Skeletal muscle satellite cell (primary cell): ENCODE measurements around the gene TRMT44.
A peak's percentile ranks its signal among the peaks of the same experiment; 100 is the strongest.
"Not testable (repeated sequence)": the region's sequence is repeated elsewhere in the genome, so short reads cannot be mapped to it uniquely, and the experiment has no call there.

Experiments used
- H3K27me3 ChIP-seq: 2 replicates; pipeline ENCODE4 v1.7.0; 2013; ENCODE audit warnings: low read length; ENCODE audit not compliant: control insufficient read depth, insufficient read depth
- H3K36me3 ChIP-seq: 2 replicates; pipeline ENCODE4 v1.7.0; 2013; ENCODE audit warnings: mild to moderate bottlenecking, control low read depth, low read length; ENCODE audit not compliant: insufficient read depth
- H3K4me1 ChIP-seq: 2 replicates; pipeline ENCODE4 v1.7.0; 2013; ENCODE audit warnings: low read length; ENCODE audit not compliant: control insufficient read depth, insufficient read depth
- H3K4me2 ChIP-seq: 2 replicates; pipeline ENCODE4 v1.7.0; 2013; ENCODE audit warnings: mild to moderate bottlenecking, low read length
- H3K4me3 ChIP-seq: 2 replicates; pipeline ENCODE4 v1.7.0; 2013; ENCODE audit warnings: low read length
- H3K9ac ChIP-seq: 2 replicates; pipeline ENCODE4 v1.7.0; 2013; ENCODE audit warnings: mild to moderate bottlenecking, low read depth, low read length, moderate library complexity
- H3K9me3 ChIP-seq: replicated peaks from 2 replicates; pipeline ENCODE4 v1.7.0; 2013; ENCODE audit warnings: mild to moderate bottlenecking, control low read depth, low read length

Gene TRMT44

GRCh38 chr4:8510191-8510590, 69.6 kb downstream of the TRMT44 start:
- Histone ChIP-seq H3K27me3 (peaks cover 12% of the 10 kb centered on the region), H3K9ac (no peak overlapping the region), H3K4me2 (no peak overlapping the region), H3K9me3 (no peaks in the 10 kb centered on the region), H3K4me3 (no peak overlapping the region), H3K36me3 (no peaks in the 10 kb centered on the region), H3K4me1 (peaks cover 25% of the 10 kb centered on the region)

DNA sequence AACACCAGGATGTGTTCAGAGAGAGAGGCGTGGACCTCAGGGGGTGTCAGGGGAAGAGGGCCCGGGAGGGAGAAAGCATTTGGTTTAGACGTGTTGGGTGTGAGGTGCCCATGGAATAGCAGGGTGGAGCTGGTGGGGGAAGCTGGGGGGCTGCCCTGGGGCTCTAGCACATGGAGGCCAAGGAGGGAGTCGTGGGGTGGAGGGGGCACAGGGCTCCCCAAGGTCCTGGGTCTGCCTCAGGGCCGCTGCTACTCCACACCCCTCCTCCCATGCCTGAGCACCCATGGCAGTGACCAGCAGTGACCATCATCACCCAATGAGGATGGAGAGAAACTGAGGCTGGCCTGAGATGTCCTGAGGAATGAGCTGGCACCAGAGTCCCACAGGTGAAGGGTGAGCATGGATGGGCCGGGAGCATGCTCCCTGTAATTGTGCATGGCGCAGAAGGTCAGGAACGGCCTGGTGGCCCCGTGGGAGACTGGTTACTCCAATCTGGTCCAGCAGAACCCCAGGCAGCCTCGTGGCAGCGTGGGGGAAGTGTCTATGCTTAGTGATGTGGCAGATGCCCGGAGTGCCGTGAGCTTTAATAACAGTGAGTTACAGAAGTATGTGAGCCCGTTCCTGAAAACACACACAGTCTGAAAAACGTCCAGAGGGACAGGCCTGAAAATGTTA, 70.2 kb downstream of the TRMT44 start:
- H3K9me3 ChIP-seq, result no peaks in the 10 kb centered on the region
- no peak overlapping the region for H3K4me3 ChIP-seq
- peaks cover 30% of the 10 kb centered on the region for H3K4me1 ChIP-seq
- peaks cover 7% of the 10 kb centered on the region for H3K27me3 ChIP-seq
- no peak overlapping the region for H3K9ac ChIP-seq
- H3K4me2 ChIP-seq, result no peak overlapping the region
- no peaks in the 10 kb centered on the region for H3K36me3 ChIP-seq

DNA sequence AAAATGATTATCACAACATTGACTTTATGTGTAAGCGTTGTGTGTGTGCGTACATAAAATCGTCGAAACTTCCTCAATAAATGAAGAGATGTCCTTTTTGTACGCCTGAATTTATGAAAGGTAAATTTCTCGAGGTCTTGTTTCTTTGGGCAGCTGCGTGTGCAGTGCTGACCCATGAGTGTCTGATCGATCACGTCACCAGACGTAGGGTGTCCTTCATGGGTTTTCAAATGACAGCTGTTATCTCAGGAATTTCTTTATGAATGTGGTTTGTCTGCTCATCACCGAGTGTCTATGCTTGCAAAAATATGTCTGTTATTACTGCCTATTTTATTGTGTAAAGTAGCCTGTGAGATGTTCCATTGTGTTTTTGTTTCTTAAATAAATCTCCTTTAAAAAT, 71.9 kb downstream of the TRMT44 start:
- Histone ChIP-seq H3K27me3 (peaks cover 7% of the 10 kb centered on the region), H3K4me3 (no peak overlapping the region), H3K9me3 (no peaks in the 10 kb centered on the region), H3K9ac (no peak overlapping the region), H3K36me3 (no peaks in the 10 kb centered on the region), H3K4me2 (no peak overlapping the region), H3K4me1 (peaks cover 32% of the 10 kb centered on the region)

DNA sequence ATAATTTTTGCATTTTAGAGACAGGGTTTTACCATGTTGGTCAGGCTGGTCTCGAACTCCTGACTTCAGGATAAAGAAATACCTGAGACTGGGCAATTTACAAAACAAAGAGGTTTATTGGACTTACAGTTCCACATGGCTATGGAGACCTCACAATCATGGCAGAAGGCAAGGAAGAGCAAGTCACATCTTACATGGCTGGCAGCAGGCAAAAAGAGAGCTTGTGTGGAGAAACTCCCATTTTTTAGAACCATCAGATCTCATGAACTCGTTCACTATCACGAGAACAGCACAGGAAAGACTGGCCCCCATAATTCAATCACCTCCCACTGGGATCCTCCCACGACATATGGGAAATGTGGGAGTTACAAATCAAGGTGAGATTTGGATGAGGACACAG, 72.5 kb downstream of the TRMT44 start:
- H3K27me3 ChIP-seq, H3K4me3 ChIP-seq: not testable (repeated sequence)

GRCh38 chr4:8513931-8514330, 73.4 kb downstream of the TRMT44 start:
- Histone ChIP-seq H3K4me3 (no peak overlapping the region), H3K27me3 (no peaks in the 10 kb centered on the region), H3K4me2 (no peak overlapping the region), H3K36me3 (no peaks in the 10 kb centered on the region), H3K9me3 (no peaks in the 10 kb centered on the region), H3K4me1 (peaks cover 38% of the 10 kb centered on the region), H3K9ac (no peak overlapping the region)

More for the DNA sequence above, 72.5 kb downstream of the TRMT44 start:
- not testable (repeated sequence) for H3K9ac ChIP-seq, H3K36me3 ChIP-seq, H3K4me2 ChIP-seq, H3K9me3 ChIP-seq
- H3K4me1 ChIP-seq, result peaks cover 36% of the 10 kb centered on the region

GRCh38 chr4:8514391-8514790, 73.8 kb downstream of the TRMT44 start:
- no peak overlapping the region for H3K4me2 ChIP-seq
- no peaks in the 10 kb centered on the region for H3K27me3 ChIP-seq
- no peak overlapping the region for H3K9ac ChIP-seq
- H3K9me3 ChIP-seq, result no peaks in the 10 kb centered on the region
- peaks cover 38% of the 10 kb centered on the region for H3K4me1 ChIP-seq
- H3K36me3 ChIP-seq, result no peaks in the 10 kb centered on the region
- H3K4me3 ChIP-seq, result no peak overlapping the region

DNA sequence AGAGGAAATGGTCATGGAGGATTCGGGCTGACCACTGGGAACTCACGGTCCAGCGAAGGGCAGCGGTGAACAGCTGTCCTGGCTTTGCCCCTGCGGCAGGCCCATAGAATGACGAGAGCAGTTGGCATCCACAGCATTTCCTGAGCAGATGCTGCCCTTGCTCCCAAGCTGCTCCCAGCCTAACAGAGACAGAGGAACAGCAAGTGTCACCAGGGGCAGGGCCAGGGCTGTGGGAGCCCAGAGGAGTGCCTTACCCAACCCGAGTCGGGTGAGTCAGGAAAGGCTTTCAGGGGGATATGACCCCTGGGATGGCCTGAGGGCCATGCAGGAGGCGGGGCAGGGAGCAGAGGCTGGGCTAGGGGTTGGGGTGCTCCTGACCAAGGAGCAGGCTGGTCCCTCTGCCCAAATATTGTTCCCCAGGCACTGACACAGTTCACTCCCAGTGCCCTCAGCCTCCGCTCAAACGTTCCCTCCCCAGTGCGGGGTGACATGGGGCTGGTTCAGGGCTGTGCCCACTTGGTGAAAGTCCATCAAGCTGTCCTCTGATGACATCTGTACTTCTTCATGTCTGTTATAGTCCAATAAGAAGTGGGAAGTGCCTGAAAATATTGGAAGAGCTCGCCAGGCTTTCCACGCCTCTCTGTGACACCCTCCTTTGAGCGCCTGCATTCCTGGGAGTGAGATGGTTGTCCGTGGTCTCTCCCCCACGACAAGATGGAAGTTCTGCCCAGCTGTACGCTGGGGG, 74.9 kb downstream of the TRMT44 start:
- H3K4me3 ChIP-seq, result no peak overlapping the region
- no peaks in the 10 kb centered on the region for H3K36me3 ChIP-seq
- H3K27me3 ChIP-seq, result no peaks in the 10 kb centered on the region
- H3K9me3 ChIP-seq, result no peaks in the 10 kb centered on the region
- H3K4me1 ChIP-seq, result peaks cover 38% of the 10 kb centered on the region
- peak overlapping the region; percentile 65 for H3K9ac ChIP-seq
- peak overlapping the region; percentile 42 for H3K4me2 ChIP-seq

GRCh38 chr4:8516061-8516573, 75.5 kb downstream of the TRMT44 start:
- Histone ChIP-seq H3K4me2 (peak overlapping the region; percentile 42), H3K4me1 (peaks cover 38% of the 10 kb centered on the region), H3K36me3 (no peaks in the 10 kb centered on the region), H3K4me3 (no peak overlapping the region), H3K9ac (peak overlapping the region; percentile 65), H3K27me3 (no peaks in the 10 kb centered on the region), H3K9me3 (no peaks in the 10 kb centered on the region)

DNA sequence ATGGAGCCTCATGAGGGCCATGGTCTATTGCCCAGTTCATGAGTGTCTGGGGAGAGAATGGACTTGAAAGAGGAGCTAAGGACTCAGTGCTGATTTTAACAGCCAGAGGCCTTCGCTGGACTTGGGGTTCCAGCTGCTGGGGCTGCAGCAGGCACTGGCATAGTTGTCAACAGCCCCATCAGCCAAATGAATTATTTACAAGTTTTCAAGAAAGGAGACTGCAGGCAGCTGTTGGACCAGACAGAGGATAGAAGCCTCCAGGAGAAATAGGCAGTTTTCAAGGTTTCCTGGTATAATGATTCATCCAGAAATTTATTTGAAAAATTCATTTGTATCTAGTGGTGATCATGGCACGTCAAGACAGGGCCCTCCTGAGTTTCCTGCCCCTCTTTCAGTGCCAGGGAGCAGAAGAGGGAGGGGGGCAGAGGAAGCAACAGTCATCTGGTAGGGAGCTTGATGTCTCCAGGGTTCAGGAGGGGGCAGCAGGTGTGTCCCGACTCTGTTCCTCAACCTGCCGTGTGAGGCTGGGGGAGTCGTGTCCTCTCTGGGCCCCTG, 76.5 kb downstream of the TRMT44 start:
- Histone ChIP-seq H3K27me3 (no peaks in the 10 kb centered on the region), H3K4me3 (no peak overlapping the region), H3K36me3 (no peaks in the 10 kb centered on the region), H3K4me1 (peaks cover 38% of the 10 kb centered on the region), H3K9ac (peak overlapping the region; percentile 65), H3K4me2 (no peak overlapping the region), H3K9me3 (peaks cover 2% of the 10 kb centered on the region)

GRCh38 chr4:8517946-8518345, 77.4 kb downstream of the TRMT44 start:
- Histone ChIP-seq H3K4me3 (no peak overlapping the region), H3K27me3 (no peaks in the 10 kb centered on the region), H3K4me1 (peaks cover 38% of the 10 kb centered on the region), H3K9ac (peak overlapping the region; percentile 62), H3K4me2 (no peak overlapping the region), H3K36me3 (no peaks in the 10 kb centered on the region), H3K9me3 (peaks cover 2% of the 10 kb centered on the region)

DNA sequence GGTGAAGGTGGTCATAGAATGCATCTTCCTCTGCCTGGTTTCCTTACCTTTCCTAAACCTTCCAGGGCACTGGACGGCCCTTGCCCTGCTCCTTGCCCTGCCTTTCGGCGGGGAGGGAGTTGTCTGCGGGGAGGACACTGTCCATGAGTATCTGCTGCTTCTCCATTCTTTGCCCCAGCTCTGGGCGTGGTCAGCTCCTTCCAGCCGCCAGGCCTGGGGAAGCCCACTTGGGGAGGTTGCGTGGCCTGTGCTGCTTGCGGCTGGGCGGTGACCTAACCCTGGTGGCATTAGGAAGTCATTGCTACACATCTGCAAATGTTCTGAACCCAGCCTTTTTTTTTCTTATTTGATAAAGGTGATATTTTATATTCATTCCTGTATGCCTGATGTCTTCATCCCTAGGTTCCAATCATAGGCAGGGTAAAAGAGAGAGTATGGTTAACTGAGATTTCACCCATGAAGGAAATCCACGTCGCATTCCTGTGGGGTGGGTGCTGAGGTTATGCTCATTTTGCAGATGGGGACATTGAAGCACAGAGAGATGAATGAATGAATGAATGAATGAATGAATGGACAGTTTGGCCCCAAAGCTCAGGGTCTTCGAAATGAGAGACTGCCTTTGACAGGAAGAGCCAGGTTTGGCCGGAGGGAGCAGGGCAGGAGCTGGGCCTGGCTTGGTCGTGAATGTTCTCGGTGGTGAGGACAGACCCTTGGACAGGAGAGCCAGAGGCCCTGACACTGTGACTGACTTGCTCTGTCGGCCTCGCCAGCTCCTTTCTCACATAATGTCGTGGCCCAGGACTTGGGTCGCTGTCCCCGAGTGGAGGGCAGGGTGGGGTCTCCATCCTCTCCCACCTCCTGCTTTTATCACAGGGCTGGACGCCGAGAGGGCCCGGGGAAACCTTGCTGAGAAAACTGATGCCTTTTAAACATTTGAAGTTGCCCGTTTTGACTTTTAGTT, 81.9 kb downstream of the TRMT44 start:
- H3K4me3 ChIP-seq, result no peak overlapping the region
- no peak overlapping the region for H3K4me2 ChIP-seq
- H3K9me3 ChIP-seq, result peaks cover 2% of the 10 kb centered on the region
- H3K36me3 ChIP-seq, result no peaks in the 10 kb centered on the region
- no peak overlapping the region for H3K9ac ChIP-seq
- peaks cover 14% of the 10 kb centered on the region for H3K27me3 ChIP-seq
- peaks cover 23% of the 10 kb centered on the region for H3K4me1 ChIP-seq
